Fibroblast of villous mesenchyme (primary cell): Measurements from ENCODE around the gene PLEKHG4B. TPM values are rescaled to one million over a fixed set of nuclear protein-coding genes. Genes with fewer than 3 reads are reported as not detected.

ENCODE experiments used
- DNase-seq: peaks from one replicate; pipeline ENCODE4 v3.0.0-alpha.2; 2010; ENCODE audit warnings: low read depth
- H3K4me3 ChIP-seq: 2 replicates; pipeline ENCODE4 v1.5.1; 2011; ENCODE audit warnings: low read depth, mild to moderate bottlenecking, low read length
- total RNA-seq: library from RNA; depleted of rRNA; stranded (reverse); fragments of >200 nt; gene quantifications from 2 replicates; pipeline ENCODE4 v1.2.3, GENCODE V29; 2012
- TF ChIP-seq, protein P1 (sequence below): IDR thresholded peaks from 2 replicates; pipeline ENCODE4 v1.5.1; 2012; ENCODE audit warnings: low read depth, mild to moderate bottlenecking, low read length; ENCODE audit not compliant: insufficient read depth

PLEKHG4B gene
- total RNA-seq, 1 donor: under 0.01 TPM

- TF ChIP-seq, protein P1, sequence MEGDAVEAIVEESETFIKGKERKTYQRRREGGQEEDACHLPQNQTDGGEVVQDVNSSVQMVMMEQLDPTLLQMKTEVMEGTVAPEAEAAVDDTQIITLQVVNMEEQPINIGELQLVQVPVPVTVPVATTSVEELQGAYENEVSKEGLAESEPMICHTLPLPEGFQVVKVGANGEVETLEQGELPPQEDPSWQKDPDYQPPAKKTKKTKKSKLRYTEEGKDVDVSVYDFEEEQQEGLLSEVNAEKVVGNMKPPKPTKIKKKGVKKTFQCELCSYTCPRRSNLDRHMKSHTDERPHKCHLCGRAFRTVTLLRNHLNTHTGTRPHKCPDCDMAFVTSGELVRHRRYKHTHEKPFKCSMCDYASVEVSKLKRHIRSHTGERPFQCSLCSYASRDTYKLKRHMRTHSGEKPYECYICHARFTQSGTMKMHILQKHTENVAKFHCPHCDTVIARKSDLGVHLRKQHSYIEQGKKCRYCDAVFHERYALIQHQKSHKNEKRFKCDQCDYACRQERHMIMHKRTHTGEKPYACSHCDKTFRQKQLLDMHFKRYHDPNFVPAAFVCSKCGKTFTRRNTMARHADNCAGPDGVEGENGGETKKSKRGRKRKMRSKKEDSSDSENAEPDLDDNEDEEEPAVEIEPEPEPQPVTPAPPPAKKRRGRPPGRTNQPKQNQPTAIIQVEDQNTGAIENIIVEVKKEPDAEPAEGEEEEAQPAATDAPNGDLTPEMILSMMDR: no peak
- DNase-seq: no peak
Observed at GRCh38 chr5:139579-140442, 47.8 kb downstream of the PLEKHG4B start.

GRCh38 chr5:140443-140829 is 48.5 kb downstream of the PLEKHG4B start:
- no peak for DNase-seq
- no peak overlapping the region for H3K4me3 ChIP-seq
- TF ChIP-seq, protein P1: no peak

More at GRCh38 chr5:139579-140442, 47.8 kb downstream of the PLEKHG4B start:
- H3K4me3 ChIP-seq: no peak overlapping the region

GRCh38 chr5:141211-141610 is 49.2 kb downstream of the PLEKHG4B start:
- DNase-seq: no peak
- no peak overlapping the region for H3K4me3 ChIP-seq
- TF ChIP-seq, protein P1: no peak

DNA sequence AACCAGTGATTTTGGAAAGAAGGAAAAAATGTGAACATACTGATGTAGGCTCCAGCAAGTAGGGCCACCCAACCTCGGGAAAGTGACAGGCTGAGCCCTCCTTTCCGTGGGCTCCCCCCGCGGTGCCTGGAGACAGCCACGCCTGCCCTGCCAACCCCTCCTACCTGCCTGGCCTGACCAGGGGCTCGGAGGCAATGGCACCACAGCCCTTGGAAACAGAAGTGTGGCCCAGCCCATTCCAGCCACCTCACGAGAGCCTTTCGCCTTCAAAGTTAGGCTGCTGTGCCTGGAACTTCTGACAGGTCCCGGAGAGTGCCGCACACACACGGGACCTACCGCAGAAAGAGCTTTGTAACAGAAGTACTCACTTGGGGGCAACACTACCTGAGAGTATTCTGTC is 49.8 kb downstream of the PLEKHG4B start:
- no peak for DNase-seq
- TF ChIP-seq, protein P1: no peak
- no peak overlapping the region for H3K4me3 ChIP-seq

DNA sequence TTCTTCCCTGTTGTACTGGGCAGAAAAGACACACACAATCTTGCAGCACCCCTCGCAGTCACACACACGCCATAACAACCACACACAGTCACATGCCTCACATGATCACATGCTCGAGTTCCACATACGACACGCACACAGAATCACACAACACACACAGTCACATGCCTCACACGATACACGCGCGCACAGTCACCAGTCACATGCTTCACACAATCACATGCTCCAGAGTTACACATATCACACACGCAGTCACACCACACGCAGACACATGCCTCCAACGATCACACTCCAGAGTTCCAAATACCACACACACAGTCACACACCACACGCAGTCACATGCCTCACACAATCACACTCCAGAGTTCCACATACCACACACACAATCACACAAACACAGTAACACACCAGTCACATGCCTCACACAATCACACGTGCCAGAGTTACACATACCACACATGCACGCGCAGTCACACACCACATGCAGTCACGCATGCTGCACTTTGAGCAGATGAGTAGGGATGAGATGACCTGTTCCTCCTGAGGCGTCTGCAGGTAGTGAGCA is 50.4 kb downstream of the PLEKHG4B start:
- no peak for DNase-seq
- TF ChIP-seq, protein P1: no peak
- H3K4me3 ChIP-seq: no peak overlapping the region

- DNase-seq: no peak
Observed at GRCh38 chr5:143041-143440, 51.1 kb downstream of the PLEKHG4B start.

More at GRCh38 chr5:143041-143440, 51.1 kb downstream of the PLEKHG4B start:
- no peak overlapping the region for H3K4me3 ChIP-seq
- TF ChIP-seq, protein P1: no peak
